ENCODE measurements around the gene C3orf80. TPM values are rescaled to one million over a fixed set of nuclear protein-coding genes. Genes with fewer than 3 reads are reported as not detected.

The C3orf80 gene
- total RNA-seq, 2 experiments from 2014 or later, result 0.09 to 0.13 TPM

- TF ChIP-seq CTCF (IDR thresholded peaks at IDR 0.05), result no peak
- Mint-ChIP-seq H3K9me3 (no peaks in the 10 kb centered on the region), H3K27ac (no peak overlapping the region), H3K27me3 (no peaks in the 10 kb centered on the region), H3K36me3 (ENCODE audit: low read depth) (peaks cover 10% of the 10 kb centered on the region), H3K4me1 (ENCODE audit: low read depth) (no peaks in the 10 kb centered on the region), H3K4me3 (no peak overlapping the region)
- ATAC-seq (no peak), DNase-seq (no peak)
- CTCF ChIA-PET, result no interaction called here
- POLR2A ChIA-PET, result no interaction called here
- intact Hi-C loops (cut with micrococcal nuclease), result no loop called here
Observed at GRCh38 chr3:160260587-160261270, 35.5 kb downstream of the C3orf80 start.

GRCh38 chr3:160265088-160265487, 39.9 kb downstream of the C3orf80 start:
- Mint-ChIP-seq H3K9me3 (no peaks in the 10 kb centered on the region), H3K27me3 (no peaks in the 10 kb centered on the region), H3K4me1 (ENCODE audit: low read depth) (no peaks in the 10 kb centered on the region), H3K27ac (no peak overlapping the region), H3K36me3 (ENCODE audit: low read depth) (peaks cover 7% of the 10 kb centered on the region), H3K4me3 (no peak overlapping the region)
- ATAC-seq, result no peak
- ChIA-PET POLR2A (no interaction called here), CTCF (interaction anchor here (0.8 kb wide), 1 partner anchor 232 kb away, joined by 3 read pairs; no protein-coding TSS in a partner anchor)
- TF ChIP-seq CTCF (IDR thresholded peaks at IDR 0.05), result no peak
- DNase-seq, result no peak
- intact Hi-C loops (cut with micrococcal nuclease), result no loop called here

Other genes with a start within 250 kb of the C3orf80 start
- gene IL12A, start 236.6 kb upstream of the C3orf80 start, total RNA-seq, result not detected
- 10 to 100 TPM in 1 of 2 experiments, 1 to 10 TPM in 1; 9.2 to 10.4 TPM for gene IFT80, start 173.8 kb downstream of the C3orf80 start, total RNA-seq
- 100 to 1,000 TPM; 149 to 154 TPM for gene SMC4, start 174.2 kb downstream of the C3orf80 start, total RNA-seq
- gene TRIM59, start 224.4 kb downstream of the C3orf80 start, total RNA-seq, result 10 to 100 TPM; 27.0 to 27.8 TPM